SU-DHL-6 (cell line): Measurements from ENCODE around the gene CUL7.

ENCODE experiments used
- H2AFZ ChIP-seq: fragments of 200-600 bp; sonication (generic); 2 replicates; pipeline ENCODE4 v1.6.1; 2014; ENCODE audit warnings: low read depth, mild to moderate bottlenecking, moderate library complexity, mixed read lengths, antibody characterized with exemption, low read length; ENCODE audit not compliant: severe bottlenecking
- H3F3A ChIP-seq: fragments of 200-600 bp; shearing (Covaris generic); 2 replicates; pipeline ENCODE4 v1.6.0; 2016; ENCODE audit warnings: antibody characterized with exemption, mild to moderate bottlenecking; ENCODE audit not compliant: insufficient read depth
- H3K27ac ChIP-seq: fragments of 200-600 bp; sonication (generic); 2 replicates; pipeline ENCODE4 v1.5.1; 2016; ENCODE audit warnings: low read depth, mild to moderate bottlenecking, low read length, moderate library complexity, mixed read lengths
- H3K27me3 ChIP-seq: fragments of 200-600 bp; sonication (generic), shearing (Covaris generic); 2 replicates; pipeline ENCODE4 v1.6.0; 2014; ENCODE audit warnings: mild to moderate bottlenecking, low read length
- H3K36me3 ChIP-seq: fragments of 200-600 bp; sonication (generic); 2 replicates; pipeline ENCODE4 v1.6.1; 2014; ENCODE audit warnings: mild to moderate bottlenecking, low read length, mixed read lengths
- H3K4me2 ChIP-seq: fragments of 300-600, 200-600 bp; shearing (Covaris generic), sonication (generic); 2 replicates; pipeline ENCODE4 v1.6.0; 2014; ENCODE audit warnings: low read length, low read depth, mild to moderate bottlenecking; ENCODE audit not compliant: poor library complexity, severe bottlenecking
- H3K4me3 ChIP-seq: fragments of 200-600 bp; sonication (generic); 2 replicates; pipeline ENCODE4 v1.5.1; 2014; ENCODE audit warnings: antibody characterized with exemption, low read length, mild to moderate bottlenecking, mixed read lengths; ENCODE audit not compliant: insufficient read depth, poor library complexity, severe bottlenecking
- H3K79me2 ChIP-seq: fragments of 200-600 bp; sonication (generic); 2 replicates; pipeline ENCODE4 v1.6.1; 2014; ENCODE audit warnings: mild to moderate bottlenecking, low read length, moderate library complexity; ENCODE audit not compliant: insufficient read depth
- H3K9ac ChIP-seq: fragments of 200-600 bp; sonication (generic); 2 replicates; pipeline ENCODE4 v1.7.0; 2014; ENCODE audit warnings: mild to moderate bottlenecking, low read length
- H3K9me2 ChIP-seq: fragments of 200-600 bp; sonication (generic); replicated peaks from 2 replicates; pipeline ENCODE4 v1.6.1; 2014; ENCODE audit warnings: low read length; ENCODE audit not compliant: insufficient read depth
- H3K9me3 ChIP-seq: fragments of 200-600 bp; sonication (generic); 2 replicates; pipeline ENCODE4 v1.6.1; 2014; ENCODE audit warnings: low read length, mixed read lengths; ENCODE audit not compliant: insufficient read depth
- H4K20me1 ChIP-seq: fragments of 200-600 bp; sonication (generic); 2 replicates; pipeline ENCODE4 v1.6.1; 2014; ENCODE audit warnings: low read depth, mild to moderate bottlenecking, antibody characterized with exemption, low read length, moderate library complexity, mixed read lengths
- CTCF ChIP-seq: fragments of 200-600 bp; sonication (generic); IDR thresholded peaks from one replicate; pipeline ENCODE4 v1.5.1; 2017; ENCODE audit warnings: antibody characterized with exemption, mild to moderate bottlenecking, low read length, moderate library complexity; ENCODE audit not compliant: insufficient read depth, poor library complexity, severe bottlenecking
- EZH2phosphoT487 ChIP-seq: fragments of 200-600 bp; sonication (generic), shearing (Covaris generic); conservative IDR thresholded peaks from 2 replicates; pipeline ENCODE4 v1.6.1; 2018; ENCODE audit warnings: mild to moderate bottlenecking, antibody characterized with exemption, low read length, moderate library complexity, mixed read lengths

CUL7 gene

GRCh38 chr6:43089467-43089866 lies 35.8 kb upstream of the CUL7 start:
- Histone ChIP-seq H3K9ac (no peak overlapping the region), H4K20me1 (no peaks in the 10 kb centered on the region), H3K36me3 (no peaks in the 10 kb centered on the region), H3K79me2 (no peaks in the 10 kb centered on the region), H3F3A (no peaks in the 10 kb centered on the region), H3K27ac (no peak overlapping the region), H3K9me3 (no peaks in the 10 kb centered on the region), H2AFZ (no peak overlapping the region), H3K9me2 (no peaks in the 10 kb centered on the region), H3K4me3 (no peak overlapping the region), H3K27me3 (no peaks in the 10 kb centered on the region), H3K4me2 (no peak overlapping the region)
- no peak for TF ChIP-seq EZH2phosphoT487
- TF ChIP-seq CTCF, result no peak

GRCh38 chr6:43088654-43089056 lies 35.0 kb upstream of the CUL7 start:
- no peak overlapping the region for H3K27ac ChIP-seq
- H3K9me2 ChIP-seq, result no peaks in the 10 kb centered on the region
- H3K4me3 ChIP-seq, result no peak overlapping the region
- H2AFZ ChIP-seq, result no peak overlapping the region
- no peaks in the 10 kb centered on the region for H4K20me1 ChIP-seq
- no peaks in the 10 kb centered on the region for H3F3A ChIP-seq
- no peaks in the 10 kb centered on the region for H3K79me2 ChIP-seq
- H3K9ac ChIP-seq, result no peak overlapping the region
- TF ChIP-seq CTCF, result no peak
- TF ChIP-seq EZH2phosphoT487, result no peak
- no peak overlapping the region for H3K4me2 ChIP-seq
- no peaks in the 10 kb centered on the region for H3K9me3 ChIP-seq
- H3K27me3 ChIP-seq, result no peaks in the 10 kb centered on the region
- H3K36me3 ChIP-seq, result no peaks in the 10 kb centered on the region

- H3K9ac ChIP-seq, result no peak overlapping the region
- H3K4me2 ChIP-seq, result no peak overlapping the region
- H3K79me2 ChIP-seq, result no peaks in the 10 kb centered on the region
- no peak overlapping the region for H3K27ac ChIP-seq
- H2AFZ ChIP-seq, result no peak overlapping the region
- no peaks in the 10 kb centered on the region for H3K27me3 ChIP-seq
- no peaks in the 10 kb centered on the region for H3K9me3 ChIP-seq
- no peak overlapping the region for H3K4me3 ChIP-seq
- H4K20me1 ChIP-seq, result no peaks in the 10 kb centered on the region
- H3K36me3 ChIP-seq, result no peaks in the 10 kb centered on the region
- TF ChIP-seq CTCF (no peak), EZH2phosphoT487 (no peak)
- no peaks in the 10 kb centered on the region for H3K9me2 ChIP-seq
- no peaks in the 10 kb centered on the region for H3F3A ChIP-seq
These were observed 32.5 kb upstream of the CUL7 start for GRCh38 chr6:43086022-43086658.
